Stimulated activated CD4-positive, alpha-beta T cell treated with anti-CD3 and anti-CD28 coated beads, Interleukin-4, amount 100 ng/mL, for 4 hours (primary cell): ENCODE data around the gene PREX1.

Source experiments
- DNase-seq, 2 experiments: peaks; one replicate each; pipeline ENCODE4 v3.0.0-alpha.2; 2020

Gene PREX1

GRCh38 chr20:48629960-48630315, 197.9 kb downstream of the PREX1 start:
- DNase-seq: no peak

- no peak for DNase-seq
Observed at GRCh38 chr20:48629069-48629959, 198.5 kb downstream of the PREX1 start.

- DNase-seq: no peak
Observed at GRCh38 chr20:48627737-48628128, 200.1 kb downstream of the PREX1 start.

GRCh38 chr20:48626938-48627736, 200.7 kb downstream of the PREX1 start:
- no peak for DNase-seq

GRCh38 chr20:48626226-48626937, 201.4 kb downstream of the PREX1 start:
- no peak for DNase-seq

GRCh38 chr20:48625136-48625900, 202.5 kb downstream of the PREX1 start:
- no peak for DNase-seq

- DNase-seq: no peak
Observed at GRCh38 chr20:48624315-48625020, 203.3 kb downstream of the PREX1 start.

GRCh38 chr20:48623906-48624265, 203.9 kb downstream of the PREX1 start:
- DNase-seq: no peak

- no peak for DNase-seq
Observed at GRCh38 chr20:48623176-48623905, 204.5 kb downstream of the PREX1 start.

GRCh38 chr20:48622421-48622820, 205.4 kb downstream of the PREX1 start:
- DNase-seq: no peak

GRCh38 chr20:48621376-48622078, 206.3 kb downstream of the PREX1 start:
- no peak for DNase-seq

- DNase-seq: peak; percentile 42 to 69
Observed at GRCh38 chr20:48620507-48621375, 207.1 kb downstream of the PREX1 start.

GRCh38 chr20:48620154-48620506, 207.7 kb downstream of the PREX1 start:
- DNase-seq: no peak

GRCh38 chr20:48619126-48620101, 208.4 kb downstream of the PREX1 start:
- DNase-seq: no peak

- no peak for DNase-seq
Observed at GRCh38 chr20:48618631-48619030, 209.2 kb downstream of the PREX1 start.

GRCh38 chr20:48618052-48618451, 209.7 kb downstream of the PREX1 start:
- no peak for DNase-seq

- DNase-seq: no peak
Observed at GRCh38 chr20:48617481-48617880, 210.3 kb downstream of the PREX1 start.

- DNase-seq: no peak
Observed at GRCh38 chr20:48616481-48616880, 211.3 kb downstream of the PREX1 start.
